Mesenchymal stem cell (in vitro differentiated cells and primary cell): ENCODE data around the gene RPE65.
A peak's percentile ranks its signal among the peaks of the same experiment; 100 is the strongest.
"Not testable (repeated sequence)": the region's sequence is repeated elsewhere in the genome, so short reads cannot be mapped to it uniquely, and the experiment has no call there.

Source experiments
- DNase-seq: peaks from one replicate; pipeline ENCODE4 v3.0.0-alpha.2; 2013
- H2AFZ ChIP-seq: one replicate; pipeline ENCODE4 v1.6.1; 2013; ENCODE audit warnings: low read depth, mild to moderate bottlenecking, control low read depth, inconsistent platforms, low read length, moderate library complexity
- H2AK5ac ChIP-seq: 2 replicates; pipeline ENCODE4 v1.6.1; 2013; ENCODE audit warnings: low read length, moderate library complexity, mild to moderate bottlenecking, inconsistent platforms; ENCODE audit not compliant: severe bottlenecking
- H2BK120ac ChIP-seq: one replicate; pipeline ENCODE4 v1.6.1; 2013; ENCODE audit warnings: low read depth, mild to moderate bottlenecking, inconsistent platforms, low read length, moderate library complexity
- H2BK12ac ChIP-seq, 2 experiments: one replicate each; pipeline ENCODE4 v1.6.1; 2013; ENCODE audit warnings: inconsistent platforms in 2 of 2, low read length in 2 of 2, mild to moderate bottlenecking in 2 of 2, moderate library complexity in 2 of 2, control low read depth in 1 of 2
- H2BK15ac ChIP-seq: one replicate; pipeline ENCODE4 v1.6.1; 2013; ENCODE audit warnings: mild to moderate bottlenecking, low read depth, inconsistent platforms; ENCODE audit not compliant: poor library complexity, severe bottlenecking
- H2BK5ac ChIP-seq: 2 replicates; pipeline ENCODE4 v1.6.1; 2013; ENCODE audit warnings: low read depth, mild to moderate bottlenecking, low read length, control low read depth, inconsistent platforms; ENCODE audit not compliant: poor library complexity, severe bottlenecking
- H3K14ac ChIP-seq, 2 experiments: one replicate each; pipeline ENCODE4 v1.6.1; 2013; ENCODE audit warnings: inconsistent platforms in 2 of 2, low read length in 2 of 2, control low read depth in 1 of 2, mild to moderate bottlenecking in 1 of 2, moderate library complexity in 1 of 2
- H3K18ac ChIP-seq, 2 experiments: one replicate each; pipeline ENCODE4 v1.6.1; 2013; ENCODE audit warnings: inconsistent platforms in 2 of 2, low read length in 2 of 2, control low read depth in 1 of 2, low read depth in 1 of 2, mild to moderate bottlenecking in 1 of 2
- H3K23ac ChIP-seq, 2 experiments: one replicate each; pipeline ENCODE4 v1.6.1; 2013; ENCODE audit warnings: inconsistent platforms in 2 of 2, low read length in 2 of 2, mild to moderate bottlenecking in 2 of 2, moderate library complexity in 2 of 2, control low read depth in 1 of 2
- H3K27ac ChIP-seq: 2 replicates; pipeline ENCODE4 v1.5.1; 2013; ENCODE audit warnings: mild to moderate bottlenecking, moderate library complexity, low read length, control low read depth, inconsistent platforms; ENCODE audit not compliant: poor library complexity, severe bottlenecking
- H3K27me3 ChIP-seq, 2 experiments: 2 replicates each; pipeline versions ENCODE4 v1.6.1 to v1.7.0; 2013; ENCODE audit warnings: low read length in 2 of 2, mild to moderate bottlenecking in 2 of 2, moderate library complexity in 2 of 2, control low read depth in 1 of 2, inconsistent platforms in 1 of 2; ENCODE audit not compliant: control insufficient read depth in 1 of 2, insufficient read depth in 1 of 2
- H3K36me3 ChIP-seq, 2 experiments: 2 replicates each; pipeline versions ENCODE4 v1.6.1 to v1.7.0; 2013; ENCODE audit warnings: low read length in 2 of 2, control low read depth in 1 of 2, inconsistent platforms in 1 of 2, low read depth in 1 of 2, mild to moderate bottlenecking in 1 of 2; ENCODE audit not compliant: insufficient read depth in 2 of 2, control insufficient read depth in 1 of 2
- H3K4ac ChIP-seq, 2 experiments: one replicate each; pipeline ENCODE4 v1.6.1; 2013; ENCODE audit warnings: inconsistent platforms in 2 of 2, low read length in 2 of 2, mild to moderate bottlenecking in 2 of 2, moderate library complexity in 2 of 2, control low read depth in 1 of 2, low read depth in 1 of 2
- H3K4me1 ChIP-seq: 2 replicates; pipeline ENCODE4 v1.6.1; 2013; ENCODE audit warnings: low read depth, low read length, control low read depth; ENCODE audit not compliant: control insufficient read depth, insufficient read depth
- H3K4me2 ChIP-seq: 2 replicates; pipeline ENCODE4 v1.6.1; 2013; ENCODE audit warnings: low read length, mild to moderate bottlenecking, inconsistent platforms; ENCODE audit not compliant: poor library complexity, severe bottlenecking
- H3K4me3 ChIP-seq, 2 experiments: 2 replicates each; pipeline versions ENCODE4 v1.5.1 to v1.7.0; 2013; ENCODE audit warnings: low read length in 2 of 2, mild to moderate bottlenecking in 2 of 2, control low read depth in 1 of 2, low read depth in 1 of 2; ENCODE audit not compliant: insufficient read depth in 1 of 2
- H3K79me1 ChIP-seq: replicated peaks from 2 replicates; pipeline ENCODE4 v1.6.1; 2013; ENCODE audit warnings: mild to moderate bottlenecking, control low read depth, low read length, inconsistent platforms; ENCODE audit not compliant: poor library complexity, severe bottlenecking
- H3K9ac ChIP-seq: 2 replicates; pipeline ENCODE4 v1.7.0; 2013; ENCODE audit warnings: mild to moderate bottlenecking, low read length, moderate library complexity
- H3K9me3 ChIP-seq: 2 replicates; pipeline ENCODE4 v1.7.0; 2013; ENCODE audit warnings: mild to moderate bottlenecking, low read length; ENCODE audit not compliant: control insufficient read depth
- H4K8ac ChIP-seq: one replicate; pipeline ENCODE4 v1.6.1; 2013; ENCODE audit warnings: inconsistent platforms, mild to moderate bottlenecking, low read length, moderate library complexity
- H4K91ac ChIP-seq: one replicate; pipeline ENCODE4 v1.6.1; 2013; ENCODE audit warnings: mild to moderate bottlenecking, low read length, inconsistent platforms
- WGBS: methylation state at CpG from one replicate; pipeline ENCODE4 v1.1.7; 2013; ENCODE audit warnings: mixed read lengths; 5-methylcytosine and 5-hydroxymethylcytosine counted together

The RPE65 gene

DNA sequence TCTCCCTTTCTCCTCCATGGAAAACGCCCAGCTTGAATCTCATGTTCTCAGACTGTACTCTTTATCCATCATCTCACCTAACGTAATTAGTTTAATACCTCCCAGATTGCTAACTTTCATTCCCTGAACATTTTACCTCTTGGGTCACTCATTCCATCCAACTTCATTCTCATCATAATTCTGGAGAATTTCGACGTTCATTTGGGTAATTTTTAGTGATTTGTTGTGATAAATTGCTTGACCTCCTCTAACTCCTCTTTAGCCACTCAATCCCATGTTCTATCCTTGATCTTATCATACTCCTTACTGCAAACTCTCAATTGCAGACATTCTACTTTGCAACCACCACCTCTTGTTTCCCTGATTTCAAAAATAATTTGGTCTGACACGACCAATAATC is 28.4 kb downstream of the RPE65 start:
- no peak for DNase-seq
- Histone ChIP-seq H2AFZ (no peak overlapping the region), H2BK12ac (no peak overlapping the region), H2BK5ac (no peak overlapping the region), H3K23ac (no peak overlapping the region), H2BK120ac (no peak overlapping the region), H3K4me3 (no peak overlapping the region), H3K4me1 (no peaks in the 10 kb centered on the region), H3K14ac (no peak overlapping the region), H3K4ac (no peak overlapping the region), H3K27ac (no peak overlapping the region), H3K18ac (no peak overlapping the region), H2AK5ac (no peak overlapping the region), H3K9me3 (no peaks in the 10 kb centered on the region), H4K91ac (no peak overlapping the region), H3K36me3 (no peaks in the 10 kb centered on the region), H3K27me3 (no peaks in the 10 kb centered on the region), H3K9ac (no peak overlapping the region), H2BK15ac (no peak overlapping the region), H3K4me2 (no peak overlapping the region), H4K8ac (no peak overlapping the region), H3K79me1 (no peaks in the 10 kb centered on the region)
- 93% methylated on average over 3 of the region's 5 CpGs for WGBS

DNA sequence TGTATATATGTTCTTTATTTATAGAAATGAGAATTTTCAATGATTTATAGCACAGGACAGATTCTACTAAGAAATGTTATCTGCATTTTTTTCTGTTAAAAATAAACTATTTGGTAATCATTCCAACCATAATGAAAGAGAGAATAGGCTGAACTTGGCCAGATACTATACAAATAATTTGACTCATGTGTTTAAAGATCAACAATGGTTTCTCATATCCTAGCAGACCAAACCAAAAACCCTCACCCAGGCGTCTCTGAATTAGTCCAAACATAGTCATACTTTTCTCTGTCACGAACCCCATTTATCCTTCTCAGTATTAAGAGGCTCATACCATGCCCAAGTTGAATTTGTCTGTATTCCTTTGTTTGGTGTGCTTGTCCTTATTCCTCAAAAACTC is 40.3 kb downstream of the RPE65 start:
- H3K4me2 ChIP-seq, result no peak overlapping the region
- H3K9ac ChIP-seq, result no peak overlapping the region
- H3K27ac ChIP-seq, result no peak overlapping the region
- H2AK5ac ChIP-seq, result no peak overlapping the region
- no peak overlapping the region for H2BK15ac ChIP-seq
- H3K4ac ChIP-seq, result no peak overlapping the region
- H3K36me3 ChIP-seq, result no peaks in the 10 kb centered on the region
- no peak overlapping the region for H2BK5ac ChIP-seq
- no peak overlapping the region for H4K8ac ChIP-seq
- H3K27me3 ChIP-seq, result no peaks in the 10 kb centered on the region
- H2BK12ac ChIP-seq, result no peak overlapping the region
- no peak overlapping the region for H2BK120ac ChIP-seq
- no peak overlapping the region for H3K18ac ChIP-seq
- H4K91ac ChIP-seq, result no peak overlapping the region
- H2AFZ ChIP-seq, result no peak overlapping the region
- 76% methylated on average over 2 of the region's 2 CpGs for WGBS
- no peak overlapping the region for H3K23ac ChIP-seq
- H3K4me3 ChIP-seq, result no peak overlapping the region
- H3K4me1 ChIP-seq, result no peaks in the 10 kb centered on the region
- no peak overlapping the region for H3K14ac ChIP-seq
- peak; percentile 14 for DNase-seq
- no peaks in the 10 kb centered on the region for H3K9me3 ChIP-seq
- H3K79me1 ChIP-seq, result no peaks in the 10 kb centered on the region

GRCh38 chr1:68401506-68401905 is 48.2 kb downstream of the RPE65 start:
- H2BK120ac ChIP-seq, result no peak overlapping the region
- H2AK5ac ChIP-seq, result no peak overlapping the region
- WGBS, result 91% methylated on average over 1 of the region's 4 CpGs
- no peak overlapping the region for H2BK5ac ChIP-seq
- no peaks in the 10 kb centered on the region for H3K9me3 ChIP-seq
- H3K4me3 ChIP-seq, result no peak overlapping the region
- no peak for DNase-seq
- no peak overlapping the region for H3K4me2 ChIP-seq
- no peak overlapping the region for H3K23ac ChIP-seq
- H4K91ac ChIP-seq, result no peak overlapping the region
- no peak overlapping the region for H2AFZ ChIP-seq
- H3K79me1 ChIP-seq, result no peaks in the 10 kb centered on the region
- H3K9ac ChIP-seq, result no peak overlapping the region
- no peak overlapping the region for H2BK12ac ChIP-seq
- no peak overlapping the region for H3K4ac ChIP-seq
- H3K18ac ChIP-seq, result no peak overlapping the region
- no peak overlapping the region for H3K27ac ChIP-seq
- no peaks in the 10 kb centered on the region for H3K27me3 ChIP-seq
- H3K14ac ChIP-seq, result no peak overlapping the region
- no peaks in the 10 kb centered on the region for H3K4me1 ChIP-seq
- no peak overlapping the region for H4K8ac ChIP-seq
- H2BK15ac ChIP-seq, result no peak overlapping the region
- no peaks in the 10 kb centered on the region for H3K36me3 ChIP-seq

DNA sequence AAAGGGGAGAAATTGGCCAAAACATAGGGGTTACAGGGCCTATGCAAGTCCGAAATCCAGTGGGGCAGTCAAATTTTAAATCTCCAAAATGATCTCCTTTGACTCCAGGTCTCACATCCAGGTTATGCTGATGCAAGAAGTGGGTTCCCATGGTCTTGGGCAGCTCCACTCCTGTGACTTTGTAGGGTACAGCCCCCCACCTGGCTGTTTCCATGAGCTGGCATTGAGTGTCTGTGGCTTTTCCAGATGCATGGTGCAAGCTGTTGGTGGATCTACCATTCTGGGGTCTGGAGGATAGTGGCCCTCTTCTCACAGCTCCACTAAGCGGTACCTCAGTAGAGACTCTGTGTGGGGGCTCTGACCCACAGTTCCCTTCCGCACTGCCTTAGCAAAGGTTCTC is 54.2 kb downstream of the RPE65 start:
- not testable (repeated sequence) for H3K4me3 ChIP-seq, H2BK12ac ChIP-seq, H3K23ac ChIP-seq, DNase-seq, H2BK5ac ChIP-seq, H2BK15ac ChIP-seq, H3K9me3 ChIP-seq, H3K27ac ChIP-seq, H4K8ac ChIP-seq, H2BK120ac ChIP-seq, H3K79me1 ChIP-seq, H3K36me3 ChIP-seq, H3K4ac ChIP-seq, H3K4me1 ChIP-seq, H3K4me2 ChIP-seq, H2AK5ac ChIP-seq, H3K18ac ChIP-seq, H3K14ac ChIP-seq, H3K9ac ChIP-seq, H2AFZ ChIP-seq, H4K91ac ChIP-seq, H3K27me3 ChIP-seq
- 98% methylated on average over 3 of the region's 3 CpGs for WGBS
